OCI-M2 (cell line): ENCODE measurements around the gene PRR23B.
"Not testable (repeated sequence)": the region's sequence is repeated elsewhere in the genome, so short reads cannot be mapped to it uniquely, and the experiment has no call there.

Experiments used
- DNase-seq: peaks from one replicate; lab custom pipeline; 2025; ENCODE audit not compliant: unreplicated experiment; lab: John Stamatoyannopoulos, UW

Gene PRR23B

GRCh38 chr3:139020868-139021234 is at the start of gene PRR23B:
Gene PRR23B (minus strand): TSS chr3:139020926. CDS start chr3:139020661, 265 bp downstream.
- DNase-seq, result no peak

- no peak for DNase-seq
Observed at GRCh38 chr3:139062918-139063317, 42.2 kb upstream of the PRR23B start.

GRCh38 chr3:139052802-139053600 is 32.3 kb upstream of the PRR23B start:
- no peak for DNase-seq

DNA sequence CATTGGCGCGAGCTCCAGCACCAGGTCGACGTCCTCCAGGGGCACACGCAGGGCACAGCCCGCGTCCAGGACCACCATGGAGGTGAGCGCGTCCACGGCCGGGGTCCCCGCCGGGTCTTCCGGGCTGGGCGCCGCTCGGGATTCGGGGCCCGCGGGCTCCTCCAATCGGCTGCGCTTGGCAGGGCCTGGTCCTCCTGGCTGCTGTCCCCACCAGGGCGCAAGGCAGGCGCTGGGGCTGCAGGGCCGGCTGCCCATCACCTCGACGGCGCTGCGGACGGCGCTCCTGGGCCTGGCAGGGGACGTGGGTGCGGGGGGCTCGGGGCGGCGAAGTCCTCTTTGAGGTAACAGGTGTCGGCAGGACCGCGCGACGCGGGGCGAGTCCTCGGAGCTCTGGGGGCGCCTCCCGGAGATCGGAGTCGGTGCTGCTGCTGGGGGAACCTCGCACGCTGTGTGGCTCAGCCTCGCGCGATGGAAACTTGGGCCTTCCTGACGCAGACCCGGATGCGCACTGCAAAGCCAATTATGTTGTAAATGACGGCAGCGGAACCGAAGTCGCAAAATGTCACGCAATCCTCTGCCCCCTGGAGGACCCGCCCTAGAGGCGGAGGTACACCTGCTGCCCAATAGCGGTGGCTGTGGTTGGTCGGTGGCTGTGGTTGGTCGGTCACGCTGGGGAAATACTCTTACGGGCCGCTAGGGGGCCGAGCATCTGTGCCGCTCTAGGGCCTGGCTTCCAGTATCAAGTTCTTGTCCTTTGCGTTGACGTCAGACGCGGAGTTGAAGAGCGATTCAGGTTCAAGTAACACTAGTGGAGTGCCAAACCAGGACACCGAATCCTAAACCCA is 23.9 kb upstream of the PRR23B start, which contains the start of gene PRR23C:
PRR23C (minus strand) TSS at position 527 of the 845 bp plus-strand sequence; CDS start at position 255, 272 bp downstream.
- DNase-seq, result no peak

- DNase-seq, result no peak
Observed at GRCh38 chr3:139043554-139044365, 23.0 kb upstream of the PRR23B start.

DNA sequence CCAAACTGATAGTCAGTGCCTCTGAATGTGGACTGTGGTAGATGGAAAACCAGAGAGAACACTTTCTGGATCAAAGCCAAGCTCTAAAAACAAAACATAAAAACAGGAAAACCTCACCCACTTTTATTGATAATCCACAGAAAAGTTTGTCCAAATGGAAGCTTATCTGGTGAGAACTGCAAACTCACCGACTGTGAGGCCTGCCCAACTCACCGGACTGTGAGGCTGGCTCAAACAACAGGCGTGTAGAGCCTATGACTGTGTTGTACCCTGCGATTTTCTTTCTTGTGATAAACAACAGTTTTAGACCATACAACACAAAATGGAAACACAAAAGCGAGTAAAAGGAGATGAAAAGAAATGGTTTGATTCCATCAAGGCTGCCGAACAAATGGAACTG is 16.8 kb upstream of the PRR23B start:
- DNase-seq, result no peak

GRCh38 chr3:139032326-139033002 is 11.7 kb upstream of the PRR23B start:
- no peak for DNase-seq

DNA sequence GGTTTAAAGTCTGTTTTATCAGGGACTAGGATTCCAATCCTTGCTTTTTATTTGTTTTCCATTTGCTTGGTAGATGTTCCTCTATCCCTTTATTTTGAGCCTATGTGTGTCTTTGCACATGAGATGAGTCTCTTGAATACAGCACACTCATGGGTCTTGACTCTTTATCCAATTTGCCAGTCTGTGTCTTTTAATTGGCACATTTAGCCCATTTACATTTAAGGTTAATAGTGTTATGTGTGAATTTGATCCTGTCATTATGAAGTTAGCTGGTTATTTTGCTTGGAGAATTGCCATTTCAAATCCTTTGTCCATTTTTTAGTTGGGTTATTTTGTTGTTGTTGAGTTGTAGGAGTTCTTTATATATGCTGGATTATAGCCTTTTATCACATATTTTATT is 9.8 kb upstream of the PRR23B start:
- DNase-seq, result not testable (repeated sequence)

- no peak for DNase-seq
Observed at GRCh38 chr3:139024968-139025367, 4.2 kb upstream of the PRR23B start.

DNA sequence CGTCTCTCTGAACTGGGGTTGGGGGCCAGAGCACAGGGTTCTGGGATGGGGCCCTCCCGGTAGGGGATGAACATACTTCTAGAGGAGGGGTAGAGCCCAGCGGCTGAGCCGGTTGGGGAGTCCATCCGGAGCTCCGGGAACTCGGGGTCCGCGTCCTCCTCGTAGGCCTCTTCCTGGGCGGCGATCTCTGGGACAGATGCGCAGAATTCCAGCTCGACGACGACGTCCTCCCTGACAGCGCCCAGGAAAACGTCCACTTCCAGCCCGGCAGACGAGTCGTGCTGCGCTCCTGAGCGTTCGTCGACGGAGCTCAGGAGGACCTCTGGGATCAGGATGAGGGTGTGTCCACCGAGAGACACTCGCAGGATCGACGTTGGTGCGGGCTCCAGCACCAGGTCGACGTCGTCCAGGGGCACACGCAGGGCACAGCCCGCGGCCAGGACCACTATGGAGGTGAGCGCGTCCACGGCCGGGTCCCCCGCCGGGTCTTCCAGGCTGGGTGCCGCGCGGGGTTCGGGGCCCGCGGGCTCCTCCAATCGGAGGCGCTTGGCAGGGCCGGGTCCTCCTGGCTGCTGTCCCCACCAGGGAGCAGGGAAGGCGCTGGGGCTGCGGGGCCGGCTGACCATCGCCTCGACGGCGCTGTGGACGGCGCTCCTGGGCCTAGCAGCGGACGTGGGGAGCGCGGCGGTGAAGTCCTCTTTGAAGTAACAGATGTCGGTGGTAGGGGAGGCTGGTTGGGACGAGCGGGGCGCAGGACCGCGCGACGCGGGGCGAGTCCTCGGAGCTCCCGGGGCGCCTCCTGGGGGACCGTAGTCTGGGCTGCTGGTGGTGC is 474 bp downstream of the PRR23B start:
- no peak for DNase-seq

DNA sequence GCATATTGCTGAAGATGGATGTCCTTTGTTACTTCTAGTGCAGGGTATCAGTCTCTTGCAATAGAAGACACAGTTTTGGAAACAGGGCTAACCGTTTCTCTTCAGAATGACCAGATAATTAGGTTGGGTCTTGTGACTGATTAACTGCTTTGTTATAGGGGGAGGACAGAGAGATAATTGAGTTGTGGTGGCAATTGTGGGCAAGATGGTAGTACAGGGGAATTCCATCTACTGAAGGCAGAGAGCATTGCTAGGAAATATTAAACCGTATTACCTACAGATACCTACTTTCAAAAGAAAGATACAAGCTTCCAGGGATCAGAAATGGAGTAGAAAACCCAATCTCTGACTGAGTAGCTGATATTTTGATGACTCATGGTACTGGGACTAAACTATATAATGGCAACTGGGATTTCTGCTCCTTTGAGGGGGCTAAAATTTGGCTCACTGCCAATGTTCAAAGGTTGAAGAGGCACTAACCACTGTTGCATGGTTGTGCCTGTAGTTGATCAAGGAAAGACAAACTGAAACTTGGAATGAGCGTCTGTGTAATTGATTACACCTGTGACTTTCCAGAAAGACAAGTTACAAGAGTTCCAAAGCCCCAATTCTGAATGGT is 4.2 kb downstream of the PRR23B start:
- no peak for DNase-seq

GRCh38 chr3:139006051-139006716 is 14.5 kb downstream of the PRR23B start, which contains the start of gene PRR23A:
Gene PRR23A (minus strand): TSS chr3:139006268. CDS start chr3:139006268, 0 bp downstream.
- no peak for DNase-seq

DNA sequence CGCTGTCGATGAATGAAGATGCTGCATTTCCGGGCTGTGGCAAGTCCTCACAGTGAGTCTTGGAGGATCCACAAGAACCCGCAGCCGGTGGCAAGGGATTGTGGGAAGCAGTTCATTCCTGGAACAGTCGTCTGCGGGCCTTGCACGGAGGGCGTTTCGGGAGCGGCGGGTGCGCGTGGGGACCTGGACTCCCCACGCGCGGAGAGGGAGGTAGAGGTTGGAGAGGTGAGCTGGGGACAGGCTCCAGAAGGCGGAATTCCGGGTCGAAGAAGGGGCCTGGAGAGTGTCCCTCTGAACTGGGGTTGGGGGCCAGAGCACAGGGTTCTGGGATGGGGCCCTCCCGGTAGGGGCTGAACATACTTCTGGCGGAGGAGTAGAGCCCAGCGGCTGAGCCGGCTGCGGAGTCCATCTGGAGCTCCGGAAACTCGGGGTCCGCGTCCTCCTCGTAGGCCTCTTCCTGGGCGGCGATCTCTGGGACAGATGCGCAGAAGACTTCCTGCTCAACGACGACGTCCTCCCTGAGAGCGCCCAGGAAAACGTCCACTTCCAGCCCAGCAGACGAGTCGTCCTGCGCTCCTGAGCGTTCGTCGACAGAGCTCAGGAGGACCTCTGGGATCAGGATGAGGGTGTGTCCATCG is 15.3 kb downstream of the PRR23B start:
- DNase-seq, result no peak

- DNase-seq, result no peak
Observed at GRCh38 chr3:138995706-138996105, 25.0 kb downstream of the PRR23B start.

GRCh38 chr3:138987181-138987580 is 33.5 kb downstream of the PRR23B start:
- DNase-seq, result no peak

DNA sequence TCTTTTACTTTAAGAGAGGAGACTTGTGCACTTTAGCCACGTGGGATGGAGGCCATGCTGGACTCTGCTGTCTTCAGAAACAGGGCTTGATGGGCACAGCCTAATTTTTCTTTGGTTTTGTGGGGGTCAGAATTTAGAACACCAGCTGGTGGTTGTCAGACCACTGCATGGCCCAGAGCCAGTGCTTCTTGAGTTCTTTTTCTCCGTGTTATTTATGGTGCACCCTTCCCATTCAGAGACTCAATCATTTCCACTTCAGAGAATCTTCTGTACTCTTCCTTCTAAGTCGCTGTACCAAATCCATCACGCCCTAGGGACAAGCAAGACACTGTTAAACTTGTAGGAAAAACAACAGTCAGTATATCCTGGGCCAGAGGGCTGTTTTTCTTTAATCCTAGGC is 34.8 kb downstream of the PRR23B start:
- DNase-seq, result no peak

DNA sequence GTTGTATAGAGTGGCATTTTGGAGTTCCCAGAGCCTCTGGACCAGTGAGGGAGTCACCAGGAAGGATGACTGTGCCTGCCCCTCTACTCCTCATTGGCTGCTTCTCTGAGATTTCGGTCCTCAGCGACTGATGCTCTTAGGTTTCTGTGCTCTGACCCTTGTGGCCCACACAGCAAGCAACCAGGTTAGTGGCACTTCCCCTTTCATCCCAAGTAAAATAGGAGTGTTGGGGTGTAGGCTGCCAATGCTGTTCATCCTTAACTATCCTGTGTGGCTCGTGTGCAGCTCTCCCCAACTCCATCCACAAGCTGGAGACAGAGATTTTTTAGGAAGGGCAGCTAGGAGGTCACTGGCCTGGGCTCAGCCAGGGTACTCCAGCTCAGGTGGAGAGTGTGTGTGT is 35.9 kb downstream of the PRR23B start:
- no peak for DNase-seq

GRCh38 chr3:138976047-138976446 is 44.7 kb downstream of the PRR23B start:
- no peak for DNase-seq
